K562 (cell line): ENCODE data around the gene FOS. TPM values are rescaled to one million over a fixed set of nuclear protein-coding genes. Genes with fewer than 3 reads are reported as not detected.

Experiments used
- CREB1 ChIP-seq, 2 experiments: sonication (generic) in 1 of 2; formaldehyde crosslinking in 1 of 2; IDR thresholded peaks; 2 replicates each; pipeline versions ENCODE4 v1.6.1 to v1.8.0; 2012 to 2022; ENCODE audit warnings: inconsistent platforms in 1 of 2, mild to moderate bottlenecking in 1 of 2, missing genetic modification reagents in 1 of 2, moderate library complexity in 1 of 2
- KDM1A ChIP-seq, 2 experiments: fragments of 450-650 bp; IDR thresholded peaks; 2 replicates each; pipeline ENCODE4 v1.6.1; 2016; ENCODE audit warnings: mild to moderate bottlenecking in 2 of 2
- KDM5B ChIP-seq: fragments of 200-600 bp; sonication (generic); IDR thresholded peaks from 2 replicates; pipeline ENCODE4 v1.6.1; 2012; ENCODE audit warnings: low read depth, mild to moderate bottlenecking, moderate library complexity, low read length, control low read depth, inconsistent platforms; ENCODE audit not compliant: insufficient replicate concordance
- KHSRP ChIP-seq: fragments of 450-650 bp; IDR thresholded peaks from 2 replicates; pipeline ENCODE4 v1.6.1; 2017
- PCBP1 ChIP-seq: fragments of 200-400 bp; formaldehyde crosslinking; IDR thresholded peaks from 2 replicates; pipeline ENCODE4 v1.6.1; 2018; ENCODE audit warnings: mild to moderate bottlenecking, low read depth, low read length; ENCODE audit not compliant: poor library complexity, severe bottlenecking
- ZBTB7A ChIP-seq: IDR thresholded peaks from 2 replicates; pipeline ENCODE4 v1.6.1; 2011; ENCODE audit warnings: low read depth, mild to moderate bottlenecking, low read length, moderate library complexity, borderline replicate concordance; ENCODE audit not compliant: control insufficient read depth
- ZNF586 ChIP-seq: fragments of 450-650 bp; formaldehyde crosslinking; conservative IDR thresholded peaks from 2 replicates; pipeline ENCODE4 v1.4.0; 2020; ENCODE audit warnings: mild to moderate bottlenecking, moderate library complexity
- ZNF764 ChIP-seq: fragments of 250-450 bp; sonication (Bioruptor Pico); IDR thresholded peaks from 2 replicates; pipeline ENCODE4 v1.4.0; 2020; ENCODE audit warnings: low read depth, mild to moderate bottlenecking, moderate library complexity
- polyA plus RNA-seq, 8 experiments: library from polyadenylated mRNA; depleted of rRNA in 4 of 8; stranded (reverse) in 5 of 8; unstranded in 3 of 8; fragments of >200 nt; fragmentation: Nextera tagmentation in 2 of 8; fragmentation: Illumina TruSeq in 1 of 8; extraction: Ambion mirVana in 2 of 8; extraction: Trizol in 1 of 8; gene quantifications; 2 replicates each; pipeline versions ENCODE4 v1.2.1 to v1.2.3, GENCODE V29; 2011 to 2014; ENCODE audit warnings: inconsistent platforms in 1 of 8, missing spikeins in 1 of 8
- total RNA-seq, 7 experiments: library from RNA; depleted of rRNA in 6 of 7; stranded (reverse); fragments of >200 nt in 6 of 7; fragmentation: Illumina TruSeq in 2 of 7; extraction: Trizol in 2 of 7; gene quantifications; 2 replicates each; pipeline versions ENCODE4 v1.2.1 to v1.2.3, GENCODE V29; 2011 to 2021; ENCODE audit warnings: low replicate concordance in 1 of 7
- TF ChIP-seq, protein P1 (sequence below): IDR thresholded peaks from 2 replicates; pipeline ENCODE4 v1.6.1; 2011; ENCODE audit not compliant: insufficient read length; ENCODE audit errors: extremely low read depth
- TF ChIP-seq, protein P2 (sequence below): fragments of 450-650 bp; formaldehyde crosslinking; IDR thresholded peaks from 2 replicates; pipeline ENCODE4 v1.4.0; 2022; ENCODE audit warnings: missing genetic modification characterization
- TF ChIP-seq, protein P3 (sequence below): fragments of 250-450 bp; sonication (Bioruptor Pico); IDR thresholded peaks from 2 replicates; pipeline ENCODE4 v1.6.1; 2021; ENCODE audit warnings: mild to moderate bottlenecking
- TF ChIP-seq, protein P4 (sequence below): fragments of 250-450 bp; sonication (Bioruptor Pico); IDR thresholded peaks from 2 replicates; pipeline ENCODE4 v1.8.0; 2021; ENCODE audit warnings: mild to moderate bottlenecking, moderate library complexity
- TF ChIP-seq, protein P5 (sequence below), 3 experiments: fragments of 200-800 bp in 1 of 3; sonication (Bioruptor generic) in 1 of 3; sonication (generic) in 1 of 3; formaldehyde crosslinking in 1 of 3; IDR thresholded peaks; 2 replicates each; pipeline versions ENCODE4 v1.6.1 to v1.8.0; 2016 to 2022; ENCODE audit warnings: mild to moderate bottlenecking in 2 of 3, missing compliant biosample characterization in 2 of 3, missing genetic modification characterization in 2 of 3, missing genetic modification reagents in 1 of 3
- TF ChIP-seq, protein P6 (sequence below), 2 experiments: IDR thresholded peaks in 1 of 2; conservative IDR thresholded peaks in 1 of 2; 2 replicates each; pipeline ENCODE4 v1.6.1; 2016; ENCODE audit warnings: low read depth in 2 of 2, mild to moderate bottlenecking in 1 of 2, missing compliant biosample characterization in 1 of 2, missing genetic modification characterization in 1 of 2, moderate library complexity in 1 of 2
- TF ChIP-seq, protein P7 (sequence below): IDR thresholded peaks from 2 replicates; pipeline ENCODE4 v1.6.1; 2014; ENCODE audit warnings: antibody characterized with exemption

Gene FOS
- total and polyA plus RNA-seq, 9 of the 15 experiments (the other 6 are each of a cell fraction or from before 2014, with no cell fraction given): 0.54 to 13.8 (median 8.9) TPM

DNA sequence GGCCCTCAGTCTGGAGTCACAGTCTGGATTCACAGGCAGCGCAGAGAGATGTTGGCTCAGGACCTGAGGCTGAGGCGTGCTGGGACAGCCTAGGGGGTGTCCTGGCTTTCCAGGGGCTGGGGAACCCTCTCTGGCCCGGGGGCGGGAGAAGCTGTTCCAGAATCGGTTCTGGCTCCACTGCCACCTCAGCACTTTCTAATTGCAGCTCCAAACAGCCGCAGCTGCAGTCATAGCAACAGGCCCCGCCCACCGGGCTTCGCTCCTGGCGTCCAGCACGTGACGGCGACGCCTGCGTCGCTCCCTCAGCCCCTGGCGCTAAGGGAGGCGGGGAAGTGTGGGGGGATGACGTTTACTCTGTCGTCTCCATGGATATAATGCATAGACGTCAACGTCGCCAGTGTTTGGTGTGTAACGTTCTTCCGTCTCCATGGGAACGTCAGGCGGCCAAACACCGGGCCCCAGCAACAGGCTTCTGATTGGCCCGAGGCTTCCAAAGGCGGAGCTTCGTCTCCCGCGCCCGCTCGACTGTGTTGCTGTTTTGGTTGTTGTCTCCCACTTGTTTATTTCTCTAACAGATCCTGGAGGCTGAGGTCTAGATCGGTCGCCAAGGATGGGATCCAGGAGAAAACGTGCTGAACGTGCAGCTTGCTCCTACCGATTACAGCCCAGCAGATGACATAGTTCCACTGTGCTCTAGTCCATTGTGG, 19.7 kb upstream of the FOS start (continued):
- TF ChIP-seq, protein P1, sequence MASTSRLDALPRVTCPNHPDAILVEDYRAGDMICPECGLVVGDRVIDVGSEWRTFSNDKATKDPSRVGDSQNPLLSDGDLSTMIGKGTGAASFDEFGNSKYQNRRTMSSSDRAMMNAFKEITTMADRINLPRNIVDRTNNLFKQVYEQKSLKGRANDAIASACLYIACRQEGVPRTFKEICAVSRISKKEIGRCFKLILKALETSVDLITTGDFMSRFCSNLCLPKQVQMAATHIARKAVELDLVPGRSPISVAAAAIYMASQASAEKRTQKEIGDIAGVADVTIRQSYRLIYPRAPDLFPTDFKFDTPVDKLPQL: peak; percentile 12
- TF ChIP-seq ZNF586 (CRISPR knock-in tag) (no peak), KDM1A (IDR thresholded peaks at IDR 0.05) (no peak), ZNF764 (CRISPR knock-in tag) (no peak), KHSRP (no peak), PCBP1 (no peak), ZBTB7A (no peak), CREB1 (IDR thresholded peaks at IDR 0.05) (peak; percentile 91), CREB1 (CRISPR knock-in tag; IDR thresholded peaks at IDR 0.05) (peak; percentile 89), KDM5B (peak; percentile 34)
- TF ChIP-seq, protein P2, sequence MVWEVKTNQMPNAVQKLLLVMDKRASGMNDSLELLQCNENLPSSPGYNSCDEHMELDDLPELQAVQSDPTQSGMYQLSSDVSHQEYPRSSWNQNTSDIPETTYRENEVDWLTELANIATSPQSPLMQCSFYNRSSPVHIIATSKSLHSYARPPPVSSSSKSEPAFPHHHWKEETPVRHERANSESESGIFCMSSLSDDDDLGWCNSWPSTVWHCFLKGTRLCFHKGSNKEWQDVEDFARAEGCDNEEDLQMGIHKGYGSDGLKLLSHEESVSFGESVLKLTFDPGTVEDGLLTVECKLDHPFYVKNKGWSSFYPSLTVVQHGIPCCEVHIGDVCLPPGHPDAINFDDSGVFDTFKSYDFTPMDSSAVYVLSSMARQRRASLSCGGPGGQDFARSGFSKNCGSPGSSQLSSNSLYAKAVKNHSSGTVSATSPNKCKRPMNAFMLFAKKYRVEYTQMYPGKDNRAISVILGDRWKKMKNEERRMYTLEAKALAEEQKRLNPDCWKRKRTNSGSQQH (CRISPR knock-in tag): no peak
- TF ChIP-seq, protein P3, sequence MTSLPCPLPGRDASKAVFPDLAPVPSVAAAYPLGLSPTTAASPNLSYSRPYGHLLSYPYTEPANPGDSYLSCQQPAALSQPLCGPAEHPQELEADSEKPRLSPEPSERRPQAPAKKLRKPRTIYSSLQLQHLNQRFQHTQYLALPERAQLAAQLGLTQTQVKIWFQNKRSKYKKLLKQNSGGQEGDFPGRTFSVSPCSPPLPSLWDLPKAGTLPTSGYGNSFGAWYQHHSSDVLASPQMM: no peak
- TF ChIP-seq, protein P4, sequence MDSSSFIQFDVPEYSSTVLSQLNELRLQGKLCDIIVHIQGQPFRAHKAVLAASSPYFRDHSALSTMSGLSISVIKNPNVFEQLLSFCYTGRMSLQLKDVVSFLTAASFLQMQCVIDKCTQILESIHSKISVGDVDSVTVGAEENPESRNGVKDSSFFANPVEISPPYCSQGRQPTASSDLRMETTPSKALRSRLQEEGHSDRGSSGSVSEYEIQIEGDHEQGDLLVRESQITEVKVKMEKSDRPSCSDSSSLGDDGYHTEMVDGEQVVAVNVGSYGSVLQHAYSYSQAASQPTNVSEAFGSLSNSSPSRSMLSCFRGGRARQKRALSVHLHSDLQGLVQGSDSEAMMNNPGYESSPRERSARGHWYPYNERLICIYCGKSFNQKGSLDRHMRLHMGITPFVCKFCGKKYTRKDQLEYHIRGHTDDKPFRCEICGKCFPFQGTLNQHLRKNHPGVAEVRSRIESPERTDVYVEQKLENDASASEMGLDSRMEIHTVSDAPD: no peak
- TF ChIP-seq, protein P5, sequence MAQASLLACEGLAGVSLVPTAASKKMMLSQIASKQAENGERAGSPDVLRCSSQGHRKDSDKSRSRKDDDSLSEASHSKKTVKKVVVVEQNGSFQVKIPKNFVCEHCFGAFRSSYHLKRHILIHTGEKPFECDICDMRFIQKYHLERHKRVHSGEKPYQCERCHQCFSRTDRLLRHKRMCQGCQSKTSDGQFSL (CRISPR knock-in tag; IDR thresholded peaks at IDR 0.05): no peak
- TF ChIP-seq, protein P5 (tag; IDR thresholded peaks at IDR 0.05): no peak
- TF ChIP-seq, protein P6, sequence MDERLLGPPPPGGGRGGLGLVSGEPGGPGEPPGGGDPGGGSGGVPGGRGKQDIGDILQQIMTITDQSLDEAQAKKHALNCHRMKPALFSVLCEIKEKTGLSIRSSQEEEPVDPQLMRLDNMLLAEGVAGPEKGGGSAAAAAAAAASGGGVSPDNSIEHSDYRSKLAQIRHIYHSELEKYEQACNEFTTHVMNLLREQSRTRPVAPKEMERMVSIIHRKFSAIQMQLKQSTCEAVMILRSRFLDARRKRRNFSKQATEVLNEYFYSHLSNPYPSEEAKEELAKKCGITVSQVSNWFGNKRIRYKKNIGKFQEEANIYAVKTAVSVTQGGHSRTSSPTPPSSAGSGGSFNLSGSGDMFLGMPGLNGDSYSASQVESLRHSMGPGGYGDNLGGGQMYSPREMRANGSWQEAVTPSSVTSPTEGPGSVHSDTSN (CRISPR knock-in tag; IDR thresholded peaks at IDR 0.05; ENCODE audit: low read depth): no peak
- TF ChIP-seq, protein P6 (tag; conservative IDR thresholded peaks at IDR 0.05; ENCODE audit: low read depth): no peak
- TF ChIP-seq, protein P7, sequence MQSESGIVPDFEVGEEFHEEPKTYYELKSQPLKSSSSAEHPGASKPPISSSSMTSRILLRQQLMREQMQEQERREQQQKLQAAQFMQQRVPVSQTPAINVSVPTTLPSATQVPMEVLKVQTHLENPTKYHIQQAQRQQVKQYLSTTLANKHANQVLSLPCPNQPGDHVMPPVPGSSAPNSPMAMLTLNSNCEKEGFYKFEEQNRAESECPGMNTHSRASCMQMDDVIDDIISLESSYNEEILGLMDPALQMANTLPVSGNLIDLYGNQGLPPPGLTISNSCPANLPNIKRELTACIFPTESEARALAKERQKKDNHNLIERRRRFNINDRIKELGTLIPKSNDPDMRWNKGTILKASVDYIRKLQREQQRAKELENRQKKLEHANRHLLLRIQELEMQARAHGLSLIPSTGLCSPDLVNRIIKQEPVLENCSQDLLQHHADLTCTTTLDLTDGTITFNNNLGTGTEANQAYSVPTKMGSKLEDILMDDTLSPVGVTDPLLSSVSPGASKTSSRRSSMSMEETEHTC: peak; percentile 56; the same call in 1 of the 2 replicates
